Endothelial cell of umbilical vein (primary cell): ENCODE results near the gene PRKCG. TPM values are rescaled to one million over a fixed set of nuclear protein-coding genes. Genes with fewer than 3 reads are reported as not detected.

Experiments used
- BruUV-seq: library from RNA; stranded (reverse); fragments of 400-500 nt; replicated peaks from 2 replicates; lab custom pipeline; 2021; lab: Mats Ljungman, UMichigan
- CTCF ChIA-PET: fragments of 300-600, 350-600 bp; sonication (Branson Sonifier 250); formaldehyde crosslinking; loops from one replicate; lab custom pipeline; 2021; ENCODE audit warnings: antibody characterized with exemption, inconsistent platforms; lab: Charles Lee
- POLR2A ChIA-PET: fragments of 300-600, 350-600 bp; sonication (Branson Sonifier 250); formaldehyde crosslinking; loops from one replicate; lab custom pipeline; 2021; ENCODE audit warnings: antibody characterized with exemption, inconsistent platforms; lab: Charles Lee
- DNase-seq: peaks from one replicate; pipeline ENCODE4 v3.0.0-alpha.2; 2011; ENCODE audit warnings: low read depth, low spot score
- FAIRE-seq: peaks from 2 replicates; lab custom pipeline; 2011; peaks lifted over from hg19 to GRCh38; lab: Jason Lieb, UNC
- H2AFZ ChIP-seq: 2 replicates; pipeline ENCODE4 v1.6.0; 2012; ENCODE audit warnings: low read depth, low read length, control low read depth, inconsistent platforms
- H3K27ac ChIP-seq: 2 replicates; pipeline ENCODE4 v1.5.1; 2011; ENCODE audit warnings: low read depth, mild to moderate bottlenecking, control low read depth, low read length, moderate library complexity; ENCODE audit not compliant: insufficient read depth
- H3K27me3 ChIP-seq, 2 experiments: 2 replicates each; pipeline versions ENCODE4 v1.6.0 to v1.6.1; 2011; ENCODE audit warnings: low read length in 2 of 2, mixed read lengths in 1 of 2; ENCODE audit not compliant: control insufficient read depth in 2 of 2, insufficient read depth in 2 of 2
- H3K36me3 ChIP-seq, 2 experiments: 2 replicates in 1 of 2; 3 replicates in 1 of 2; pipeline ENCODE4 v1.5.1; 2011; ENCODE audit warnings: low read length in 2 of 2, mild to moderate bottlenecking in 1 of 2, moderate library complexity in 1 of 2; ENCODE audit not compliant: control insufficient read depth in 2 of 2, insufficient read depth in 2 of 2; ENCODE audit errors: extremely low read depth in 1 of 2
- H3K4me1 ChIP-seq: 3 replicates; pipeline ENCODE4 v1.5.1; 2011; ENCODE audit warnings: mild to moderate bottlenecking, low read length; ENCODE audit not compliant: control insufficient read depth, insufficient read depth; ENCODE audit errors: extremely low read depth
- H3K4me2 ChIP-seq: 2 replicates; pipeline ENCODE4 v1.6.1; 2011; ENCODE audit warnings: low read length, control low read depth, mixed read lengths; ENCODE audit not compliant: insufficient read depth
- H3K4me3 ChIP-seq, 3 experiments: fragments of 200-600 bp in 1 of 3; sonication (generic), shearing (Covaris generic) in 1 of 3; replicated peaks in 1 of 3; 2 replicates each; pipeline ENCODE4 v1.5.1; 2011 to 2016; ENCODE audit warnings: control low read depth in 3 of 3, low read length in 3 of 3, mild to moderate bottlenecking in 2 of 3, inconsistent platforms in 1 of 3, low read depth in 1 of 3, moderate library complexity in 1 of 3; ENCODE audit not compliant: insufficient read depth in 1 of 3
- H3K79me2 ChIP-seq: 2 replicates; pipeline ENCODE4 v1.6.0; 2012; ENCODE audit warnings: low read length, inconsistent platforms; ENCODE audit not compliant: control insufficient read depth, insufficient read depth
- H3K9ac ChIP-seq: replicated peaks from 2 replicates; pipeline ENCODE3; 2011; ENCODE audit warnings: low read length, control low read depth; ENCODE audit not compliant: insufficient read depth; ENCODE audit errors: extremely low read depth
- H3K9me1 ChIP-seq: replicated peaks from 3 replicates; pipeline ENCODE4 v1.6.0; 2011; ENCODE audit warnings: mild to moderate bottlenecking, low read length; ENCODE audit not compliant: control insufficient read depth, insufficient read depth; ENCODE audit errors: extremely low read depth
- H3K9me3 ChIP-seq: replicated peaks from 2 replicates; pipeline ENCODE4 v1.5.1; 2012; ENCODE audit warnings: low read length, inconsistent platforms; ENCODE audit not compliant: control insufficient read depth, insufficient read depth
- H4K20me1 ChIP-seq: replicated peaks from 2 replicates; pipeline ENCODE3; 2011; ENCODE audit warnings: mild to moderate bottlenecking, low read length; ENCODE audit not compliant: control insufficient read depth, insufficient read depth; ENCODE audit errors: extremely low read depth
- CTCF ChIP-seq, 2 donors: IDR thresholded peaks; 1 replicate in 1 of 2; 2 replicates in 1 of 2; pipeline ENCODE4 v1.5.1; 2011; ENCODE audit warnings: low read length in 2 of 2, mild to moderate bottlenecking in 2 of 2, moderate library complexity in 2 of 2, control low read depth in 1 of 2, inconsistent platforms in 1 of 2, low read depth in 1 of 2; ENCODE audit not compliant: insufficient read depth in 1 of 2; ENCODE audit errors: extremely low read depth in 1 of 2
- EZH2 ChIP-seq: IDR thresholded peaks from 2 replicates; pipeline ENCODE4 v1.6.1; 2012; ENCODE audit warnings: borderline replicate concordance, low read depth, mild to moderate bottlenecking, moderate library complexity, low read length, inconsistent platforms; ENCODE audit not compliant: severe bottlenecking
- FOS ChIP-seq: IDR thresholded peaks from 2 replicates; pipeline ENCODE4 v1.6.1; 2011; ENCODE audit warnings: mild to moderate bottlenecking, low read length, moderate library complexity, borderline replicate concordance; ENCODE audit not compliant: insufficient read depth
- GATA2 ChIP-seq: IDR thresholded peaks from 2 replicates; pipeline ENCODE4 v1.7.0; 2011; ENCODE audit warnings: low read depth, mild to moderate bottlenecking, moderate library complexity, mixed read lengths, low read length; ENCODE audit not compliant: insufficient read length, insufficient read depth
- JUN ChIP-seq: IDR thresholded peaks from 2 replicates; pipeline ENCODE4 v1.6.1; 2011; ENCODE audit warnings: borderline replicate concordance, low read depth; ENCODE audit not compliant: insufficient read length, insufficient read depth
- MAX ChIP-seq: IDR thresholded peaks from 2 replicates; pipeline ENCODE4 v1.6.1; 2011; ENCODE audit not compliant: insufficient read depth, insufficient read length
- MYC ChIP-seq: IDR thresholded peaks from one replicate; pipeline ENCODE4 v1.6.1; 2011; ENCODE audit warnings: mild to moderate bottlenecking, low read depth, low read length
- POLR2A ChIP-seq: IDR thresholded peaks from 2 replicates; pipeline ENCODE4 v1.6.1; 2012; ENCODE audit warnings: low read depth, mild to moderate bottlenecking, control low read depth, low read length
- POLR2AphosphoS5 ChIP-seq: IDR thresholded peaks from 2 replicates; pipeline ENCODE4 v1.6.1; 2012; ENCODE audit warnings: low read depth, mild to moderate bottlenecking, control low read depth, low read length, moderate library complexity; ENCODE audit not compliant: insufficient read depth
- dilution Hi-C: fragments of 300-500 bp; cut with MboI; formaldehyde crosslinking; loops from one replicate; pipeline ENCODE4 v1.15.0; 2019; ENCODE audit warnings: low sequenced_read_pairs; ENCODE audit not compliant: extremely low pct_ligation_motif_present
- intact Hi-C: fragments of 100-400 bp; cut with micrococcal nuclease; formaldehyde crosslinking; loops from one replicate; pipeline ENCODE4 v1.10.0; 2022
- polyA plus RNA-seq, 4 experiments: library from polyadenylated mRNA; depleted of rRNA in 3 of 4; stranded (reverse) in 3 of 4; unstranded in 1 of 4; fragments of >200 nt; gene quantifications; 2 replicates each; pipeline versions ENCODE4 v1.2.1 to v1.2.3, GENCODE V29; 2011 to 2012; ENCODE audit warnings: missing spikeins in 1 of 4
- total RNA-seq: library from RNA; stranded (reverse); gene quantifications from 2 replicates; pipeline ENCODE4 v1.2.3, GENCODE V29; 2021

Gene PRKCG
- total and polyA plus RNA-seq, 2 donors (not counting 3 experiments of a cell fraction or from before 2014, with no cell fraction given) = 0.07 TPM; not detected in 1

DNA sequence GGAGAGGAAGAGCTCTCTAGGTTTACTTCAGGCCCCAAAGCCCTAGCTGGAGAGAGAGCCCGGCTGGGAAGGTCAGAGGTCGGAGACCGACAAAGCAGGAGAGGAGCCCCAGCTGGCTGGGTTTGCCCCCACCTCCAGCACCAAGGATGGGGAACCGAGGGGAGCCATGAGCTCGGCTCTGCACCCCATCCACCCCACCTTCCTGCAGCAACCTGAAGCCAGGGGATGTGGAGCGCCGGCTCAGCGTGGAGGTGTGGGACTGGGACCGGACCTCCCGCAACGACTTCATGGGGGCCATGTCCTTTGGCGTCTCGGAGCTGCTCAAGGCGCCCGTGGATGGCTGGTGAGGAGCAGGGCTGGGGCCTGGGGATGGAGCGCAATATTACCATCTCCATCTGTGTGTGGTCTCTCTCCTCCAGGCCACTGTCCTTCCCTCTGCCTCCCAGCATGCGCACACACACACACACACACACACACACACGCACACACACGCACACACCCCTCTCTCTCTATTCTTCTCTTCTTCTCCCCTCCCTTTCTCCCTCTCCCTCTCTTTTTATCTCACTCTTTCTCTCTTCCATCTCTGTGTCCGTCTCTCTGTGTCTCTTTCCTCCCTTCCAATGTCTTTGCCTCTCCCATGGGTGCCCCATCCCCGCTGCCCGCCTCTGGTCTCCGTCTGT is 10.4 kb downstream of the PRKCG start:
- no peak for FAIRE-seq
- H4K20me1 ChIP-seq = no peaks in the 10 kb centered on the region
- no peaks in the 10 kb centered on the region for H3K9me1 ChIP-seq
- no TSS peak for BruUV-seq
- TF ChIP-seq MYC = no peak
- no peak for TF ChIP-seq JUN
- no peak overlapping the region for H3K27ac ChIP-seq
- no peak overlapping the region for H3K4me2 ChIP-seq
- no peaks in the 10 kb centered on the region for H3K79me2 ChIP-seq
- H3K9ac ChIP-seq = no peak overlapping the region
- CTCF ChIA-PET = interaction anchor here (0.6 to 1.9 kb wide), 3 partner anchors 9 to 468 kb away, joined by 4 to 6 read pairs (median 5); partner anchors contain the start of gene PRKCG
- dilution Hi-C loops = no loop called here
- H2AFZ ChIP-seq = no peak overlapping the region
- intact Hi-C loops = no loop called here
- no peak overlapping the region for H3K4me3 ChIP-seq
- no peaks in the 10 kb centered on the region for H3K4me1 ChIP-seq
- H3K36me3 ChIP-seq = no peaks in the 10 kb centered on the region
- H3K27me3 ChIP-seq = peaks cover 0 to 7% of the 10 kb centered on the region in 2 experiments
- POLR2A ChIA-PET = no interaction called here
- DNase-seq = no peak
- no peaks in the 10 kb centered on the region for H3K9me3 ChIP-seq

- no peak for FAIRE-seq
- dilution Hi-C loops = no loop called here
- CTCF ChIA-PET = interaction anchor here (1.9 kb wide), 1 partner anchor 8 kb away, joined by 6 read pairs; no protein-coding TSS in a partner anchor
Observed at GRCh38 chr19:53892981-53893325, 11.0 kb downstream of the PRKCG start.

More at GRCh38 chr19:53892981-53893325, 11.0 kb downstream of the PRKCG start:
- H3K27ac ChIP-seq = no peak overlapping the region
- no peaks in the 10 kb centered on the region for H3K9me1 ChIP-seq
- no peaks in the 10 kb centered on the region for H3K79me2 ChIP-seq
- H4K20me1 ChIP-seq = no peaks in the 10 kb centered on the region
- H3K9ac ChIP-seq = no peak overlapping the region
- BruUV-seq = no TSS peak
- no peaks in the 10 kb centered on the region for H3K4me1 ChIP-seq
- POLR2A ChIA-PET = no interaction called here
- intact Hi-C loops = no loop called here
- DNase-seq = no peak
- H3K27me3 ChIP-seq = peaks cover 3 to 9% of the 10 kb centered on the region in 2 experiments
- TF ChIP-seq FOS = no peak
- no peak for TF ChIP-seq POLR2A
- TF ChIP-seq MAX = no peak
- no peak for TF ChIP-seq CTCF (IDR thresholded peaks at IDR 0.05; ENCODE audit: extremely low read depth in 1 of 2, insufficient read depth in 1 of 2, low read depth in 1 of 2, low read length in 2 of 2)
- TF ChIP-seq EZH2 = no peak
- no peak for TF ChIP-seq MYC
- no peak for TF ChIP-seq GATA2
- TF ChIP-seq POLR2AphosphoS5 = no peak
- TF ChIP-seq JUN = no peak
- no peak overlapping the region for H3K4me2 ChIP-seq
- no peaks in the 10 kb centered on the region for H3K9me3 ChIP-seq
- H3K4me3 ChIP-seq = no peak overlapping the region
- H3K36me3 ChIP-seq = no peaks in the 10 kb centered on the region
- no peak overlapping the region for H2AFZ ChIP-seq
